DMS153 (cell line): ENCODE results near the gene NEK7.
"Not testable (repeated sequence)": the region's sequence is repeated elsewhere in the genome, so short reads cannot be mapped to it uniquely, and the experiment has no call there.

ENCODE experiments used
- DNase-seq: peaks from one replicate; lab custom pipeline; 2025; lab: John Stamatoyannopoulos, UW

The NEK7 gene

GRCh38 chr1:198290089-198290683, 133.4 kb downstream of the NEK7 start:
- no peak for DNase-seq

DNA sequence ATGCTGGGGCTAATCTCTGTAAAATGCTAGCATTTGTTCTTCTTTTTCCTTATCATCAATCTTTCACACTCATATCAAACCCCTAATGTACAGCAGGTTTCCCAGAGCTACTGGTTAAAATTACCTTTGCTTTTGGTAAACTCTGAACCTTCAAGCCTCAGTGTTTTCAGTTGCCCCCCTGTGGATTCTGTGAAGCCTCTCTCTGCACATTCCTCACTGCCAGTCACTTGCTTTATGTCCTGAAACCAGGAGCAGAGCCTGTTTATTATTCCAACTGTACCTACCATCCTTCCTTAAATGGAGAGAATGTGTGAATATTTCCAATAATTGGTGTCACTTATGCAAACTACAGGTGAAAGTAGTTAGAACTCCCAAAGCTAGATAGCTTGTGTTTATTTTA, 134.2 kb downstream of the NEK7 start:
- DNase-seq: no peak

GRCh38 chr1:198291924-198292323, 135.1 kb downstream of the NEK7 start:
- no peak for DNase-seq

DNA sequence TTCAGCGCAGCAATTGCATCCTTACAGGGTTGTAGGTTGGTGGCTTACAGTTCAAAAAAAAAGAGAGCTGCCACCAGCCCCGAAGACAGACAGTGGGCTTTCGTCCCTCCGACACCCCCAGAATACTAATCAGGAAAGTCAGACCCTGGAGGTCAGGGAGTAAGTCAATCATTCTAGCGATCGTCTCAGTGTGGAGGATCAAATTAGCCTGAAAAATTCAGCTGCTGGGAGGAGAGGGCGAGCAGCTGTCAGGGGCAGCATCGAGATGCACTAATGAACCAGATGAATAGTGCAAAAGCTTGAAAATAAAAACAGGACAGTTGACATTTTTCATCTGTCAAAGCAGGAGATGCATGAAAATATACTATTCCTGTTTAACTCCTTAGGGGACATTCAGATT, 138.4 kb downstream of the NEK7 start:
- DNase-seq: no peak

DNA sequence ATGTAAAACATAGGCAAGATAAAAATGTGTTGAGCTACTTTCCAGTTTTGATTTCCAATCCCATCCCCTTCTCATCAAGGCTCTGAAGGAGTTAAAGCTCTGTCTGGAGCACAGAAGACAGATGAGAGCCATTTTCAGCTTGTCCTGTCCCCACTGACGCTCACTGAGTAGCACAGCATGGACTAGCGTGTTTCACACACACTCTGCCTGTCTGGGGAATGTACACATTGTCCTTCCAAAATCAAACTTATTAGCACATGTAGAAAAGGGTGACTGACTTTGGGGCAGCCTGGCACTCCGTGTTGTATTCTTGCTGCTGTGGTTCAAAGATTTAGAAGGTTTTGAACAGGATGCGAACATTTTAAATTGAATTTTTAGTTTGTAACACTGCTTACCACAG, 139.2 kb downstream of the NEK7 start:
- DNase-seq: no peak

GRCh38 chr1:198297281-198297680, 140.5 kb downstream of the NEK7 start:
- no peak for DNase-seq

- no peak for DNase-seq
Observed at GRCh38 chr1:198298640-198299039, 141.8 kb downstream of the NEK7 start.

DNA sequence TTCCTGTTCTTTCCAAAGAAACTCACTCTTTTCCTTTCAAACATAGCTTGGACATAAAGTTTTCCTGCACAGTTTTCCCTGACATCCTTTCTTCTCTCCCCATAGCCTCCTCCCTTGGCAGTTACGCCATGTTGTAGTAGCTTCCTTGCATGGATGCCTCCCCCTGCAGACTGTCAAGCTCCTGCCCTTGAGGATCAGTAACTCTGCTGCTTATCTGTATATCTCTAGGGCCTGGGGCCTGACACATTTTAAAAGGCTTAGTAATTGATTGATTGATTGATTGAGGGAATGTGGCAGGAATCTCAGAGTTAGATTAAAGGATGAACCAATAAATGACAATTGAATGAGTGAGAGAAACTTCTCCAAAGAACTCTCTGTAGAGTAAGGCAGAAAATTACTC, 143.7 kb downstream of the NEK7 start:
- no peak for DNase-seq

DNA sequence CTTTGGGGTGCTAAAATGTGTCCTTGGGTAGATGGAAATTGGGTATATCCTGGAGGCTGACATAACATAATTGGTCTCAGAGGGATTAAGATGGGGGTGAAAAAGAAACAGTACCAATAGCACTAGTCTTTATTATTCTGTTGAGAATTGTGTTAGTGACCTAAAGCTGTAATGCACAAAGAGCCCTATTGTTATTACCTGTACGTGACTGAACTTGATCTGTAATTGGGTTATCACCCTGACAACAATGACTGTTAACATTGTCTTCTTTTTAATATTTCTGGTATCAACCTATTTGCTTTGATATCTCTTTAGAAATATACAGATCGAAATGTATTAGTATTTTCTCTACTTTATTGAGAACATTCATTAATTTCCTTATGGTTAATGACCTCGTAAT, 147.6 kb downstream of the NEK7 start:
- no peak for DNase-seq

DNA sequence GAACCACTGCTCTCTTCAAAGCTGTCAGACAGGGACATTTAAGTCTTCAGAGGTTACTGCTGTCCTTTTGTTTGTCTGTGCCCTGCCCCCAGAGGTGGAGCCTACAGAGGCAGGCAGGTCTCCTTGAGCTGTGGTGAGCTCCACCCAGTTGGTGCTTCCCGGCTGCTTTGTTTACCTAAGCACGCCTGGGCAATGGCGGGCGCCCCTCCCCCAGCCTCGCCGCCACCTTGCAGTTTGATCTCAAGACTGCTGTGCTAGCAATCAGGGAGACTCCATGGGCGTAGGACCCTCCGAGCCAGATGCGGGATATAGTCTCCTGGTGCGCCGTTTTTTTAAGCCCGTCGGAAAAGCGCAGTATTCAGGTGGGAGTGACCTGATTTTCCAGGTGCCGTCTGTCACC, 158.0 kb downstream of the NEK7 start:
- not testable (repeated sequence) for DNase-seq

- DNase-seq: not testable (repeated sequence)
Observed at GRCh38 chr1:198315331-198315730, 158.5 kb downstream of the NEK7 start.

DNA sequence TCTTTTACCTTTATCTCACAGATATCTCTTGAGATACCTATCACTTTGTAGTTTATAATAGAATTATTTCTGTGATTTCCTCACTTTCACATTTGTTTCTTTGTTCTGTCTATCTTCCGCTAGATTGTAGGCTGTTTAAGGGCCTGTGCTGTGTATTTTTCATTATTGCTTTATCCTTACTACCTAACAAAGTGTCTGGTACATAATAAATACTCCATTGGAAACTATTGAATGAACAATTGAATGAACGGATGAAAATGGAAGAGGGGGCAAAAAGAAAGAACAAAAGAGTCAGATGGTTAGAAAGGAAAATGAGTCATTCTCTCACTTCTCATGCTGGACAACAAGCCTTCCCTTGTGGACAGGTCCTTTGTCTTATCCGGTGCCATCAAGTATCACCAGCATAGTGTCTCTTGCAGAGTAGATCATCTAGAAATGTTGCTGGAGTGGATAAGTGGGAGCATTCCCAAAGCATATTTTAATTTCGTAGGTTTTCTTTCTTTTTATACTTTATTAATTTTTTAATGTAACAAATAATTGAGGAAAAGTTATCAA, 159.8 kb downstream of the NEK7 start:
- DNase-seq: no peak

GRCh38 chr1:198318085-198318484, 161.3 kb downstream of the NEK7 start:
- no peak for DNase-seq

- no peak for DNase-seq
Observed at GRCh38 chr1:198320759-198321158, 164.0 kb downstream of the NEK7 start.

- no peak for DNase-seq
Observed at GRCh38 chr1:198326232-198326631, 169.4 kb downstream of the NEK7 start.

- no peak for DNase-seq
Observed at GRCh38 chr1:198326915-198327314, 170.1 kb downstream of the NEK7 start.

DNA sequence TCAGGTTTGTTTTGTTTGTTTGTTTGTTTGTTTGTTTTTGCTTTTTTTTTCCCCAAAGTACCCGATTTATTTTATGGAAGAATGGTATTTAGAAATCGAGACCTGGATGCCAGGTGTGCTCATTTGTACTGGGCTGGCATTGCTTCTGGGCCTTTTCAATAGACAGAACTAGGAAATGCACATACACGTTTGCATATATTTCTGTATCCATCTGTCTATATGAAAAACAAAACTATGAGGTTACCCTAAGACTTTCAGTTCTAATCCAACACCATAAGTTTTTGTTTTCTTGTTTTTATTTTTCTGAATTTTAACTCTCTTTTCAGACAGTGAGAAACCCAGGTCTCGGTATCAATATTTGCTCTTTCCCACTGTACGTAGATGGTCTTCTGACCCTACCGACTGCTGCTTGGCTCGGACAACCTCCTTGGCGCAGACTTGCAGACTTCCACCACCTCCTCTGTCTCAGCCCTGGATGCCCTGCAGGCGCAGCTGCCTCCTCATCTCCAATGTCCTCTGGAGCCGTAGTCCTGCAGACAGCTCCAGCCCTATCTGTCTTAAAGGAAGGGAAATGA, 171.7 kb downstream of the NEK7 start:
- DNase-seq: no peak

DNA sequence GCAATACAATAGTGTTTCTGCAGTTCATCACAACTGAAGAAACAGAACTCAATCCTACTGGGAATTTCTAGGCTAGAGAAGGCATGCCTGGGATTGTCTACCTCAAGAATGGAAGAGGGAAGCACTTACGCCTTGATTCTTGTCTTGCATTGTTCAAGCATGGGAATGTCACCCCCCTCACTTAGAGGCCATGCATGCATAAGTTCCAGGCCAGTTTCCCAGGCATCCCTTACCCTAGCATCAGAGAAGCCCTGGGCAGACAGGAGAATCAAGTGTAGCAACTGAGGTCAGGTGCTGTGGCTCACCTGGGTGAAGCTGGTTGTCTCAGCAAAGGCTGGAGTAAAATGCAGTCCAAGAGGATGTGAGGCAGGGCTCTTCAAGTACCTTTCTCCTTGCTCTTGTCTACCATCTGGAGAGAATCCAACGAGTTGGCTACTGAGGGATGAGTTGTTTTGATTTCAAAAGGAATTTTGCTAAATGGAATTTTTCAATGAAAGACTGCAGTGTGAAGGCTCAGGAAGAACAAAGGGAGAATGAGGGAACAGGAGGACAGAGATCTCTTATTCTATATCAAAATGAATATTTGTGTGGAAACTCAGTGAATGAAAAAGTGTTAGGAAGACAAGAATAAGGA, 174.3 kb downstream of the NEK7 start:
- no peak for DNase-seq

DNA sequence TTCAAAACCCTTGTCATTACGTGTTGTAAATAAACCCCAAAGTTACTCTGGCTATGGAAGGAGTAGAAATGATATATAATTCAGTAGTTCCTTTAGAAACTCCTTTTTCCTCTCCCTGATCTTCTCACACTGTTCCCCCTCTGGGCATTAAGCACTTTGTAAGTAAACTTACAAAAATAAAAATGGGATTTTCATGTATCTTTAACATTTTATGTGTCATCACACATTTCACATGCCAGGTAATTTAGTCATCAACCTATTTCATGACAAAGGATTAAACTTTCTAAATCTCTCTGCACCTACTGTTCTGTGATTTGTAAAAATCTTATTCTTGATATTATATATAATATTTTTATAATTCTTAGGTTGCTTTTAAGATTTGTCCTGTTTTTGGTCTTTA, 176.9 kb downstream of the NEK7 start:
- no peak for DNase-seq

- no peak for DNase-seq
Observed at GRCh38 chr1:198335663-198336062, 178.9 kb downstream of the NEK7 start.

DNA sequence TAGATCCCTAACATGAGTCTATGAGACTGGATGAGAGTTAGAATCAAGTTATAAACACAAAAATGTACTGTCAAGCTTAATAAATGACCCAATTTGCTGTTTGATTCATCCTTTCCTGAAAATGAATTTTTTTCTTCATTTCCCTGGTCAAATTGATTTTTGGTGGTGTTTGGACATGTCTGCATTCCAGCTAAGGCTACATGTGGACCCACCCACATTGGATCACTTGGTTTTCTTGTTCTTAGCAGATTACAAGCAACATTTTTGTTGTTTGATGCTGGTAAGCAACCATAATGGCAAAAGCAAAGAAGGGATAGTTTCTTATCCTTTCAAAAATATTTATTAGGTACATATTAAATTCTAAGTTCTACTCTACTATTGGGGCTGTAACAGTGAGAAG, 181.1 kb downstream of the NEK7 start:
- no peak for DNase-seq

- DNase-seq: no peak
Observed at GRCh38 chr1:198340139-198340538, 183.3 kb downstream of the NEK7 start.

GRCh38 chr1:198346178-198346577, 189.4 kb downstream of the NEK7 start:
- DNase-seq: no peak

- no peak for DNase-seq
Observed at GRCh38 chr1:198350456-198350855, 193.7 kb downstream of the NEK7 start.
